Sigmoid colon (tissue), 7 donors: Measurements from ENCODE around the gene DEGS1. TPM values are rescaled to one million over a fixed set of nuclear protein-coding genes. Genes with fewer than 3 reads are reported as not detected.

ENCODE experiments used
- DNase-seq: peaks from one replicate; pipeline ENCODE4 v3.0.0-alpha.2; 2019
- H3K27ac ChIP-seq, 4 donors: fragments of 200-600 bp; sonication (generic); one replicate each; pipeline ENCODE4 v1.5.1; 2016 to 2019; ENCODE audit warnings: mild to moderate bottlenecking in 1 of 4
- H3K27me3 ChIP-seq, 3 donors: fragments of 200-600 bp; sonication (generic); one replicate each; pipeline ENCODE4 v1.5.1; 2019; ENCODE audit warnings: mild to moderate bottlenecking in 1 of 3
- H3K36me3 ChIP-seq, 4 donors: fragments of 200-600 bp; sonication (generic); one replicate each; pipeline ENCODE4 v1.5.1; 2016 to 2019
- H3K4me1 ChIP-seq, 4 donors: fragments of 200-600 bp; sonication (generic); one replicate each; pipeline ENCODE4 v1.5.1; 2017 to 2019
- H3K4me3 ChIP-seq, 4 donors: fragments of 200-600 bp; sonication (generic); one replicate each; pipeline ENCODE4 v1.5.1; 2017 to 2019; ENCODE audit warnings: mild to moderate bottlenecking in 2 of 4, moderate library complexity in 1 of 4
- H3K9me3 ChIP-seq, 4 donors: fragments of 200-600 bp in 3 of 4; sonication (generic) in 3 of 4; one replicate each; pipeline versions ENCODE4 v1.5.1 to v1.6.1; 2013 to 2019
- EP300 ChIP-seq, 4 donors: sonication (generic); formaldehyde crosslinking; IDR thresholded peaks; one replicate each; pipeline ENCODE4 v1.6.1; 2017; ENCODE audit warnings: antibody characterized with exemption in 4 of 4
- POLR2A ChIP-seq, 2 donors: fragments of 450-650 bp; IDR thresholded peaks; one replicate each; pipeline ENCODE4 v1.6.1; 2016; ENCODE audit warnings: antibody characterized with exemption in 2 of 2, mild to moderate bottlenecking in 2 of 2, moderate library complexity in 2 of 2
- POLR2AphosphoS5 ChIP-seq, 4 donors: sonication (generic); formaldehyde crosslinking; IDR thresholded peaks; one replicate each; pipeline ENCODE4 v1.6.1; 2017; ENCODE audit warnings: antibody characterized with exemption in 4 of 4
- WGBS, 2 donors: extraction: QIAGEN DNeasy Blood & Tissue Kit; methylation state at CpG; one replicate each; pipeline ENCODE4 v1.1.7; 2013; 5-methylcytosine and 5-hydroxymethylcytosine counted together
- intact Hi-C: fragments of 100-400 bp; cut with DNase I; formaldehyde crosslinking; loops from one replicate; pipeline ENCODE4 v1.15.1; 2023
- polyA plus RNA-seq, 3 donors: library from polyadenylated mRNA; stranded (reverse); fragments of 200-250 nt; gene quantifications; one replicate each; pipeline ENCODE4 v1.2.3, GENCODE V29; 2013
- total RNA-seq, 4 donors: library from RNA; depleted of rRNA; stranded (reverse); fragments of >200 nt; gene quantifications; one replicate each; pipeline ENCODE4 v1.1.0, GENCODE V29; 2016
- TF ChIP-seq, protein P1 (sequence below), 4 experiments: fragments of 450-650 bp in 3 of 4; fragments of 200-600 bp in 1 of 4; IDR thresholded peaks; one replicate each; pipeline ENCODE4 v1.5.1; 2016 to 2019; ENCODE audit warnings: antibody characterized with exemption in 4 of 4, mild to moderate bottlenecking in 3 of 4, moderate library complexity in 2 of 4
- donor health status: healthy with polysubstance abuse.
- donor health status: Bipolar disorder and iron deficiency.
- donor health status: healthy.

DEGS1 gene
- total and polyA plus RNA-seq, 7 donors = 4.8 to 111 (median 84.6) TPM

DNA sequence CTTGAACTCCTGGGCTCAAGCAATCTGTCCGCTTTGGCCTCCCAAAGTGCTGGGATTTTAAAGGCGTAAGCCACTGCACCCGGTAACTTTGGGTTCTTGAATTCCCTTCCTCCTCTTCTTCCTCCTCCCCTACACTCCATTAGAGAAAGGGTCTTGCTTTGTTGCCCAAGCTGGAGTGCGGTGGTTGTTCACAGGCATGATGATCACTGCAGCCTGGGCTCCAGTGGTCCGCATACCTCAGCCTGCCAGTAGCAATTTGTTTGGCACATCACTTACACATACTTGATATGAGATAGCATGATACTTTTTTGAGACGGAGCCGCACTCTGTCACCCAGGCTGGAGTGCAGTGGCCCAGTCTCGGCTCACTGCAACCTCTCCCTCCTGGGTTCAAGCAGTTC is 2.2 kb downstream of the DEGS1 start:
- Histone ChIP-seq H3K27me3 (no peaks in the 10 kb centered on the region), H3K36me3 (peaks cover 0 to 15% (median 0%) of the 10 kb centered on the region in 4 donors), H3K9me3 (no peaks in the 10 kb centered on the region), H3K4me1 (peaks cover 0 to 47% (median 39%) of the 10 kb centered on the region in 4 donors), H3K27ac (peak overlapping the region in 2 of 4 donors; percentile 95 to 97), H3K4me3 (no peak overlapping the region)
- no peak for TF ChIP-seq EP300 (IDR thresholded peaks at IDR 0.05)
- TF ChIP-seq, protein P1, sequence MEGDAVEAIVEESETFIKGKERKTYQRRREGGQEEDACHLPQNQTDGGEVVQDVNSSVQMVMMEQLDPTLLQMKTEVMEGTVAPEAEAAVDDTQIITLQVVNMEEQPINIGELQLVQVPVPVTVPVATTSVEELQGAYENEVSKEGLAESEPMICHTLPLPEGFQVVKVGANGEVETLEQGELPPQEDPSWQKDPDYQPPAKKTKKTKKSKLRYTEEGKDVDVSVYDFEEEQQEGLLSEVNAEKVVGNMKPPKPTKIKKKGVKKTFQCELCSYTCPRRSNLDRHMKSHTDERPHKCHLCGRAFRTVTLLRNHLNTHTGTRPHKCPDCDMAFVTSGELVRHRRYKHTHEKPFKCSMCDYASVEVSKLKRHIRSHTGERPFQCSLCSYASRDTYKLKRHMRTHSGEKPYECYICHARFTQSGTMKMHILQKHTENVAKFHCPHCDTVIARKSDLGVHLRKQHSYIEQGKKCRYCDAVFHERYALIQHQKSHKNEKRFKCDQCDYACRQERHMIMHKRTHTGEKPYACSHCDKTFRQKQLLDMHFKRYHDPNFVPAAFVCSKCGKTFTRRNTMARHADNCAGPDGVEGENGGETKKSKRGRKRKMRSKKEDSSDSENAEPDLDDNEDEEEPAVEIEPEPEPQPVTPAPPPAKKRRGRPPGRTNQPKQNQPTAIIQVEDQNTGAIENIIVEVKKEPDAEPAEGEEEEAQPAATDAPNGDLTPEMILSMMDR (IDR thresholded peaks at IDR 0.05) = no peak
- TF ChIP-seq POLR2A (IDR thresholded peaks at IDR 0.05) = no peak
- TF ChIP-seq POLR2AphosphoS5 (IDR thresholded peaks at IDR 0.05) = no peak
- WGBS, 2 donors = 94 to 96% methylated on average over 8 of the region's 8 CpGs
- intact Hi-C loops = loop anchor here (10.0 kb wide), 1 partner anchor 270 kb away; no protein-coding TSS in a partner anchor
- no peak for DNase-seq

GRCh38 chr1:224188286-224188685 is 5.2 kb downstream of the DEGS1 start:
- Histone ChIP-seq H3K36me3 (peaks cover 1 to 46% (median 12%) of the 10 kb centered on the region in 4 donors), H3K4me3 (no peak overlapping the region), H3K9me3 (no peaks in the 10 kb centered on the region), H3K4me1 (peaks cover 0 to 36% (median 31%) of the 10 kb centered on the region in 4 donors), H3K27ac (no peak overlapping the region), H3K27me3 (no peaks in the 10 kb centered on the region)
- no peak for DNase-seq
- WGBS, 2 donors = 84 to 86% methylated on average over 2 of the region's 2 CpGs
- intact Hi-C loops = loop anchor here (10.0 kb wide), 1 partner anchor 267 kb away; no protein-coding TSS in a partner anchor
- TF ChIP-seq, protein P1 (IDR thresholded peaks at IDR 0.05) = no peak
- TF ChIP-seq POLR2AphosphoS5 (IDR thresholded peaks at IDR 0.05) (no peak), POLR2A (IDR thresholded peaks at IDR 0.05) (no peak), EP300 (IDR thresholded peaks at IDR 0.05) (no peak)

DNA sequence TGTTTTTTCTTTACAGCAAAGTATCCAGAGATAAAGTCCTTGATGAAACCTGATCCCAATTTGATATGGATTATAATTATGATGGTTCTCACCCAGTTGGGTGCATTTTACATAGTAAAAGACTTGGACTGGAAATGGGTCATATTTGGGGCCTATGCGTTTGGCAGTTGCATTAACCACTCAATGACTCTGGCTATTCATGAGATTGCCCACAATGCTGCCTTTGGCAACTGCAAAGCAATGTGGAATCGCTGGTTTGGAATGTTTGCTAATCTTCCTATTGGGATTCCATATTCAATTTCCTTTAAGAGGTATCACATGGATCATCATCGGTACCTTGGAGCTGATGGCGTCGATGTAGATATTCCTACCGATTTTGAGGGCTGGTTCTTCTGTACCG is 6.5 kb downstream of the DEGS1 start:
- TF ChIP-seq EP300 (IDR thresholded peaks at IDR 0.05) (no peak), POLR2AphosphoS5 (IDR thresholded peaks at IDR 0.05) (no peak), POLR2A (IDR thresholded peaks at IDR 0.05) (no peak)
- TF ChIP-seq, protein P1 (IDR thresholded peaks at IDR 0.05) = no peak
- no peak overlapping the region for H3K27ac ChIP-seq
- intact Hi-C loops = loop anchor here (10.0 kb wide), 1 partner anchor 265 kb away; no protein-coding TSS in a partner anchor
- no peaks in the 10 kb centered on the region for H3K27me3 ChIP-seq
- no peaks in the 10 kb centered on the region for H3K9me3 ChIP-seq
- H3K4me1 ChIP-seq = peaks cover 0 to 30% (median 26%) of the 10 kb centered on the region in 4 donors
- 96 to 97% methylated on average over 7 of the region's 7 CpGs for WGBS, 2 donors
- no peak overlapping the region for H3K4me3 ChIP-seq
- peak; percentile 1 for DNase-seq
- peaks cover 3 to 58% (median 12%) of the 10 kb centered on the region in 4 donors for H3K36me3 ChIP-seq

DNA sequence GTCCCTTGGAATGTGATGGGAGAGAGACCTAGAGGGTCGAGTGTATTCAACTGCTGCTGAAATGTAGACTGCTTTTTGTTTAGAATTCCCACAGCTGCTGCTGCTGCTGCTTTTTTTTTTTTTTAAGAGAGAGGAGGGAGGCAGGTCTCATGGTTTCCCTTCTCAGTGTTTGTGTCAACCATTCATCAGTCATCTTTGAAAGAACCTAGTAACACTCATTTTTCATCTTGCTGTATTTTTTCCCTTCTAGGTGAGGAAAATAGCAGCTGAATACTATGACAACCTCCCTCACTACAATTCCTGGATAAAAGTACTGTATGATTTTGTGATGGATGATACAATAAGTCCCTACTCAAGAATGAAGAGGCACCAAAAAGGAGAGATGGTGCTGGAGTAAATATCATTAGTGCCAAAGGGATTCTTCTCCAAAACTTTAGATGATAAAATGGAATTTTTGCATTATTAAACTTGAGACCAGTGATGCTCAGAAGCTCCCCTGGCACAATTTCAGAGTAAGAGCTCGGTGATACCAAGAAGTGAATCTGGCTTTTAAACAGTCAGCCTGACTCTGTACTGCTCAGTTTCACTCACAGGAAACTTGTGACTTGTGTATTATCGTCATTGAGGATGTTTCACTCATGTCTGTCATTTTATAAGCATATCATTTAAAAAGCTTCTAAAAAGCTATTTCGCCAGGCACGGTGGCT is 9.2 kb downstream of the DEGS1 start:
- Histone ChIP-seq H3K27me3 (no peaks in the 10 kb centered on the region), H3K4me1 (peaks cover 0 to 8% (median 5%) of the 10 kb centered on the region in 4 donors), H3K4me3 (no peak overlapping the region), H3K9me3 (no peaks in the 10 kb centered on the region), H3K36me3 (peaks cover 3 to 62% (median 12%) of the 10 kb centered on the region in 4 donors), H3K27ac (no peak overlapping the region)
- WGBS, 2 donors = 73 to 76% methylated on average over 5 of the region's 5 CpGs
- TF ChIP-seq POLR2A (IDR thresholded peaks at IDR 0.05) (no peak), EP300 (IDR thresholded peaks at IDR 0.05) (no peak), POLR2AphosphoS5 (IDR thresholded peaks at IDR 0.05) (no peak)
- TF ChIP-seq, protein P1 (IDR thresholded peaks at IDR 0.05) = no peak
- intact Hi-C loops = no loop called here
- DNase-seq = no peak
